ENCODE results near the gene FAM163B. TPM values are rescaled to one million over a fixed set of nuclear protein-coding genes. Genes with fewer than 3 reads are reported as not detected.

FAM163B gene
- total RNA-seq, 2 donors from 2014 or later, result 1.2 TPM; not detected in 1

DNA sequence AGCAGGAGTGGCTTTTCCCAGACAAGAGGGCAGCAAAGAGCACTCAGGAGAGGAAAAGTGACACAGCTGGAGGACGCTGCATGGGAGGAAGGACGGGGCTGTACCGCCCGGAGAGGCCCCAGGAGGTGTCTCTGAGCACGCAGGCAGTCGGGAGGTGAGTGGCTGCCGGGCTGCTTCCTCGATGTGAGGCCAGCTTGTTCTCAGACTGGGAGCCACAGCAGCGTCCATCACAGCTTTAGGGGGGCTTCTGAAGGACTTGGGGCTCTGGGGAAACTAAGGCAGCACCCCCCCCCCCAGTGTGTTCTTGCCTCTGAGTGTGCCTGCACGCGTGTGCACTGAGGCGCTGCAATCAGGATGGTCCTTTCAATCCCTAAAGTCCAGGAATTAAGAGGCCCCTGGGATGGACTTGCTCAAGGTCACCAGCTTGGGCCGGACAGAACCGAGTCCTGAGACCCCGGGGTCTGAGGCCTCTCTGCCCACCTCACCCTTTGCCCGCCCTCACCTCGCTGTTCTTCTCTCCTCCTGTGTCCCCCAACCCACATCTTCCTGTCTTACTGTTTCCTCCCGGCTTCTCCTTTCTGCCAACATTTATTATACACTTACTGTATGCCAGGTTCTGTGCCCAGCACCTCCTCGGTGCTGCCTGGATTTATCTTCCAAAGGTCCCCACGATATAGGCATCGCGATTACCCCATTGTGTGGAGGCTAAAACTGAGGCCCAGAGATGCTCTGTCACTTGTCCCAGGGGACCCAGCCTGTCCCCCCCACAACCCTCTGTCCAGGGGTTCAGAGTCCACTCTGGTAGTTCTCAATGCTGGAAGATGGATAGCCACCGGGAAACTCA lies 32.9 kb downstream of the FAM163B start:
- H3K4me3 ChIP-seq, result no peak overlapping the region
- DNase-seq, result no peak
- no peak for TF ChIP-seq CTCF (IDR thresholded peaks at IDR 0.05)

GRCh38 chr9:133575186-133576030 lies 33.8 kb downstream of the FAM163B start:
- Histone ChIP-seq H3K27me3 (no peaks in the 10 kb centered on the region), H3K9me3 (no peaks in the 10 kb centered on the region), H3K9ac (ENCODE audit: low read depth in 2 of 2, low read length in 2 of 2) (no peak overlapping the region), H3K4me1 (no peaks in the 10 kb centered on the region), H3K27ac (no peak overlapping the region), H3K4me3 (no peak overlapping the region), H3K36me3 (no peaks in the 10 kb centered on the region)
- no peak for DNase-seq
- no peak for TF ChIP-seq CTCF (IDR thresholded peaks at IDR 0.05)
- intact Hi-C loops (cut with DNase I), result no loop called here

More for the DNA sequence above, 32.9 kb downstream of the FAM163B start:
- H3K36me3 ChIP-seq, result no peaks in the 10 kb centered on the region
- H3K9me3 ChIP-seq, result no peaks in the 10 kb centered on the region
- no peaks in the 10 kb centered on the region for H3K4me1 ChIP-seq
- intact Hi-C loops (cut with DNase I), result no loop called here
- no peak overlapping the region for H3K27ac ChIP-seq
- H3K9ac ChIP-seq (ENCODE audit: low read depth in 2 of 2, low read length in 2 of 2), result no peak overlapping the region
- no peaks in the 10 kb centered on the region for H3K27me3 ChIP-seq

DNA sequence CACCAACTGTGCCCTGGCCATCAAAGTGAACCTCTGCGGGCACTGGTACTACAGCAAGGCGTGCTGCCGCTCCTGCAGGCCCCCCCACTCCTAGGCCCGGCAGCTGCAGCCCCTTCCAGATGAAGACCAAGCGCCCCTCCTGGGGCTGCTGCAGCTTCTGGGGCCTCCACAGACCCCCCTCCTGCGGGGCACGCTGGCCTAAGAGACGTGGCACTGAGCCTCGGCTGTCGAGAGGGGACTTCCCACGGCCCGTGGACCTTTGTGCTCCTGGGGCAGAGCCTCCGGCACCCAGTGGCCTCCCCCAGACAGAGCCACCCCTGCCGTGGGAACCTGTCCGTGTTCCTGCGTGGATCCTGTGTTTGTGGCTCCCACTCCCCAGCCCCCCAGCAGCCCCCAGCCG lies 34.4 kb downstream of the FAM163B start:
- TF ChIP-seq CTCF (IDR thresholded peaks at IDR 0.05), result no peak
- H3K27me3 ChIP-seq, result no peaks in the 10 kb centered on the region
- no peak for DNase-seq
- no peaks in the 10 kb centered on the region for H3K4me1 ChIP-seq
- H3K9me3 ChIP-seq, result no peaks in the 10 kb centered on the region
- intact Hi-C loops (cut with DNase I), result no loop called here
- H3K9ac ChIP-seq (ENCODE audit: low read depth in 2 of 2, low read length in 2 of 2), result no peak overlapping the region
- H3K36me3 ChIP-seq, result no peaks in the 10 kb centered on the region
- H3K27ac ChIP-seq, result no peak overlapping the region
- no peak overlapping the region for H3K4me3 ChIP-seq

GRCh38 chr9:133573791-133574515 lies 35.2 kb downstream of the FAM163B start:
- no peaks in the 10 kb centered on the region for H3K4me1 ChIP-seq
- intact Hi-C loops (cut with DNase I), result no loop called here
- no peak overlapping the region for H3K27ac ChIP-seq
- H3K4me3 ChIP-seq, result no peak overlapping the region
- H3K36me3 ChIP-seq, result no peaks in the 10 kb centered on the region
- TF ChIP-seq CTCF (IDR thresholded peaks at IDR 0.05), result no peak
- H3K9ac ChIP-seq (ENCODE audit: low read depth in 2 of 2, low read length in 2 of 2), result no peak overlapping the region
- no peak for DNase-seq
- no peaks in the 10 kb centered on the region for H3K9me3 ChIP-seq
- H3K27me3 ChIP-seq, result no peaks in the 10 kb centered on the region

GRCh38 chr9:133572821-133573361 lies 36.3 kb downstream of the FAM163B start:
- H3K27ac ChIP-seq, result no peak overlapping the region
- no peaks in the 10 kb centered on the region for H3K36me3 ChIP-seq
- intact Hi-C loops (cut with DNase I), result no loop called here
- H3K27me3 ChIP-seq, result no peaks in the 10 kb centered on the region
- no peaks in the 10 kb centered on the region for H3K4me1 ChIP-seq
- H3K9me3 ChIP-seq, result no peaks in the 10 kb centered on the region
- H3K4me3 ChIP-seq, result no peak overlapping the region
- TF ChIP-seq CTCF (IDR thresholded peaks at IDR 0.05), result no peak
- H3K9ac ChIP-seq (ENCODE audit: low read depth in 2 of 2, low read length in 2 of 2), result no peak overlapping the region
- no peak for DNase-seq
